ENCODE data around the gene ZFP36L1. TPM values are rescaled to one million over a fixed set of nuclear protein-coding genes. Genes with fewer than 3 reads are reported as not detected.
A peak's percentile ranks its signal among the peaks of the same experiment; 100 is the strongest.

ZFP36L1 gene
- total RNA-seq, 1 experiment from 2014 or later: 94.8 TPM

DNA sequence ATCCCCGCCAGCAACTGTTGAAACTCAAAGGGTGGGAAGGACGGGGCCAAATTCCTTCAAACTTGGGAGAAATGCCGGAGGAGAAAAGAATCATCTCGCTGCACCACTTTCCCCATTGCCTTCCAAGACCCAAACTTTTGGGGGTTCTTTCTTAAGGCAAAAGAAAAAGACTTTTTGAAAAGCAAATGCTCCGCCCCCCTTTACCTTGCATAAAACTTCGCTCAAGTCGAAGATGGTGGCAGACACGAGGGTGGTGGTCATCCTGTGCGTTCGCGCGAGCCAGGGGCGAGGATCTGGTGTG, 239 bp downstream of the ZFP36L1 start:
- Mint-ChIP-seq H3K4me3 (ENCODE audit: unreplicated experiment) (peak overlapping the region; percentile 88), H3K4me1 (ENCODE audit: low read depth, unreplicated experiment) (peaks cover 28% of the 10 kb centered on the region), H3K36me3 (ENCODE audit: insufficient read depth, unreplicated experiment) (peaks cover 98% of the 10 kb centered on the region), H3K9me3 (ENCODE audit: unreplicated experiment) (no peaks in the 10 kb centered on the region), H3K27me3 (ENCODE audit: insufficient read depth, unreplicated experiment) (no peaks in the 10 kb centered on the region), H3K27ac (ENCODE audit: unreplicated experiment) (peak overlapping the region; percentile 96)
- Histone ChIP-seq H3K4me1 (peaks cover 34% of the 10 kb centered on the region), H3K4me3 (ENCODE audit: low read depth, low read length) (peak overlapping the region; percentile 86), H3K27me3 (replicated peaks; ENCODE audit: control insufficient read depth, insufficient read depth, low read length) (no peaks in the 10 kb centered on the region), H3K36me3 (ENCODE audit: control insufficient read depth, insufficient read depth, low read length) (peaks cover 6% of the 10 kb centered on the region; the same call in 1 of the 2 replicates), H3K9me3 (no peaks in the 10 kb centered on the region)
- CTCF ChIA-PET: interaction anchor here (0.6 to 1.4 kb wide), 10 partner anchors 13 to 1011 kb away, joined by 3 to 6 read pairs (median 5); no protein-coding TSS in a partner anchor
- intact Hi-C loops (cut with micrococcal nuclease; ENCODE audit: unreplicated experiment): loop anchor here (2.0 to 10.0 kb wide), 4 partner anchors 30 to 322 kb away; partner anchors contain the start of gene ACTN1
- POLR2A ChIA-PET: interaction anchor here (0.6 to 2.7 kb wide), 23 partner anchors 11 to 751 kb away, joined by 3 to 70 read pairs (median 6); no protein-coding TSS in a partner anchor
- TF ChIP-seq, protein P1, sequence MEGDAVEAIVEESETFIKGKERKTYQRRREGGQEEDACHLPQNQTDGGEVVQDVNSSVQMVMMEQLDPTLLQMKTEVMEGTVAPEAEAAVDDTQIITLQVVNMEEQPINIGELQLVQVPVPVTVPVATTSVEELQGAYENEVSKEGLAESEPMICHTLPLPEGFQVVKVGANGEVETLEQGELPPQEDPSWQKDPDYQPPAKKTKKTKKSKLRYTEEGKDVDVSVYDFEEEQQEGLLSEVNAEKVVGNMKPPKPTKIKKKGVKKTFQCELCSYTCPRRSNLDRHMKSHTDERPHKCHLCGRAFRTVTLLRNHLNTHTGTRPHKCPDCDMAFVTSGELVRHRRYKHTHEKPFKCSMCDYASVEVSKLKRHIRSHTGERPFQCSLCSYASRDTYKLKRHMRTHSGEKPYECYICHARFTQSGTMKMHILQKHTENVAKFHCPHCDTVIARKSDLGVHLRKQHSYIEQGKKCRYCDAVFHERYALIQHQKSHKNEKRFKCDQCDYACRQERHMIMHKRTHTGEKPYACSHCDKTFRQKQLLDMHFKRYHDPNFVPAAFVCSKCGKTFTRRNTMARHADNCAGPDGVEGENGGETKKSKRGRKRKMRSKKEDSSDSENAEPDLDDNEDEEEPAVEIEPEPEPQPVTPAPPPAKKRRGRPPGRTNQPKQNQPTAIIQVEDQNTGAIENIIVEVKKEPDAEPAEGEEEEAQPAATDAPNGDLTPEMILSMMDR (IDR thresholded peaks at IDR 0.05; ENCODE audit: insufficient read depth in 1 of 2, low read depth in 1 of 2, low read length in 1 of 2, severe bottlenecking in 1 of 2, unreplicated experiment in 1 of 2): no peak
- DNase-seq: no peak
- no TSS peak for BruUV-seq (replicated peaks)

DNA sequence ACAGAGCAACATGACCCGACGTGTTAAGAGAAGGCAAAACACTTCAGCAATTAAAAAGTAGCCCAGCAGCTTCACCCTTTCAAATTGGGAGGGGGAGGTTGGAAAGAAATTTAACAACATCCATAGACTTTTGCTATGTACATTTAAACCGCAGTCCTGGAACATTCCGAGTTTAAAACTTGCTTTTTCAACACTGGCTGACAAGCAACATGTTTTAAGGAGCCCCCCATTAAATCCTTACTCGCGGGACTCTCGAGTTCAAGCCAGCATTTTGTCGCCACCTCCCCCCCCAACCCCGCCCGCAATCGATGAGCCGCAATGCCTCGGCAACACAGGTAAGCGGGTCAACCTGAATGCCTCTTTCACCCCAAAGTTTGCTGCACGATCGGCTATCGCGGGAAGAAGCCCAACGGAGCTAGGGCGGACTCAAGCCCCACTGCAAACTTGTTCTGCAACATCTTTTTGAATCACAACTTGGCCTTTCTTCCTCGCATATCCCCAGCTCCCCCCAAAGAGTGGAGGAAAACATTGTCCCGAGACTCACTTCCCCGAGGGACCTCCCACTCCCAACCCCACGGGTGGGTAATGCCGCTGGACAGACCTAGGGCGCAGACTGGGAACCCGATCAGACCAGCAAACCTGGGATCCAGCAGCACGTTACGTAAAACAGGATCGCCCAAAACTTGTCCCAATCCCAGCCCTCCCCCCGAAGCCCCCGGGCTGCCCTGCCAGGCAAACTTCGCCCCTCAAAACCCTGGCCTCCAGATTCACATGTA, 777 bp downstream of the ZFP36L1 start:
- no peak for DNase-seq
- no peaks in the 10 kb centered on the region for H3K9me3 Mint-ChIP-seq (ENCODE audit: unreplicated experiment)
- TSS peak; percentile 18 for BruUV-seq (replicated peaks)
- no peaks in the 10 kb centered on the region for H3K27me3 Mint-ChIP-seq (ENCODE audit: insufficient read depth, unreplicated experiment)
- H3K36me3 Mint-ChIP-seq (ENCODE audit: insufficient read depth, unreplicated experiment): peaks cover 98% of the 10 kb centered on the region
- H3K27ac Mint-ChIP-seq (ENCODE audit: unreplicated experiment): peak overlapping the region; percentile 96
- TF ChIP-seq, protein P1 (IDR thresholded peaks at IDR 0.05; ENCODE audit: insufficient read depth in 1 of 2, low read depth in 1 of 2, low read length in 1 of 2, severe bottlenecking in 1 of 2, unreplicated experiment in 1 of 2): no peak
- CTCF ChIA-PET: interaction anchor here (1.0 to 1.4 kb wide), 4 partner anchors 12 to 52 kb away, joined by 3 to 6 read pairs (median 4); no protein-coding TSS in a partner anchor
- peaks cover 24% of the 10 kb centered on the region for H3K4me1 Mint-ChIP-seq (ENCODE audit: low read depth, unreplicated experiment)
- Histone ChIP-seq H3K36me3 (ENCODE audit: control insufficient read depth, insufficient read depth, low read length) (peaks cover 7% of the 10 kb centered on the region), H3K4me1 (peaks cover 39% of the 10 kb centered on the region), H3K27me3 (replicated peaks; ENCODE audit: control insufficient read depth, insufficient read depth, low read length) (no peaks in the 10 kb centered on the region), H3K4me3 (ENCODE audit: low read depth, low read length) (peak overlapping the region; percentile 86), H3K9me3 (no peaks in the 10 kb centered on the region)
- peak overlapping the region; percentile 88 for H3K4me3 Mint-ChIP-seq (ENCODE audit: unreplicated experiment)
- intact Hi-C loops (cut with micrococcal nuclease; ENCODE audit: unreplicated experiment): loop anchor here (2.0 to 10.0 kb wide), 4 partner anchors 29 to 321 kb away; partner anchors contain the start of gene ACTN1
- POLR2A ChIA-PET: interaction anchor here (0.7 to 2.7 kb wide), 14 partner anchors 10 to 750 kb away, joined by 3 to 70 read pairs (median 6); no protein-coding TSS in a partner anchor

DNA sequence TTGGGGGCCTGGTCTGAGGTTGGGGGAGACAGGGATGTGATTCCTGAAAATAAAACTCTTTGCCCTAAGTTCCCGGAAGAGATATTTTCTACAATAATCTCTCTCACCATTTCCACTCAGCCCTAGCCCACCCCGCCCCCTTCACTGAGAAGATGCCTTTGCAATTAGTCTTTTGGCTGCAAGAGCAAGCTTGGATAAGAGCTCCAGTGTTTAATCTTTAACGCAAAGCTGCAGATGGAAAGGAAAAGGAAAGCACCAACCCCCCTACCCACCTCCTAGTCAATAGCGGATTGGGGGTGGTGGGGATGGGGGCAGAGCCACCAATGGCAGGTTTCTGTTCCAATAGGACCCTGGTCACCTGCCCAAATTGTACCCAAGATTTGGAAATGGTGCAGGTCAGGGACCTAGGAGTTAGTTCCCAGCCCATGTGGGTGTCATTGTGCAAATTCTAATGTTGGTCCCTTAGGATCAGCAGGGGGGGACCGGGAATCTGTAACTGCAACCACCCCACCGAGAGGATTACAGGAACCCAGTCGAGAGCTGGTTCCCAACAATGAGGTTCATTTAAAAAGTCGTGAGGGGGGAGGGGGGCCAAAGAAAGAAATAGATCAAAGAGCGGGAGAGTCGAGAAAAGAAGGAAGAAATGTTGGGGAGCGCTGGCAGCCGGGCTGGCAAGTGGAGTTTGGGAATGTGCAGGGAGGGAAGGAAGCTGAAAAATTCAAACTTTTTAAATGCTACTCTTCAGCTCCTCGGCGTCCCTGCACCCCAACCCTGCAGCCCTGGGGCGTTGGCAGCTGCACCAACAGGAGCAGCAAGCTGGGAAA, 1.6 kb downstream of the ZFP36L1 start:
- Histone ChIP-seq H3K4me1 (peaks cover 39% of the 10 kb centered on the region), H3K27me3 (replicated peaks; ENCODE audit: control insufficient read depth, insufficient read depth, low read length) (no peaks in the 10 kb centered on the region), H3K36me3 (ENCODE audit: control insufficient read depth, insufficient read depth, low read length) (peaks cover 7% of the 10 kb centered on the region), H3K4me3 (ENCODE audit: low read depth, low read length) (peak overlapping the region; percentile 86), H3K9me3 (no peaks in the 10 kb centered on the region)
- ChIA-PET POLR2A (interaction anchor here (0.6 to 2.7 kb wide), 7 partner anchors 10 to 537 kb away, joined by 3 to 70 read pairs (median 6); no protein-coding TSS in a partner anchor), CTCF (interaction anchor here (0.6 to 1.3 kb wide), 5 partner anchors 12 to 531 kb away, joined by 4 to 5 read pairs (median 4); no protein-coding TSS in a partner anchor)
- H3K4me3 Mint-ChIP-seq (ENCODE audit: unreplicated experiment): peak overlapping the region; percentile 88
- no peak for DNase-seq
- H3K27ac Mint-ChIP-seq (ENCODE audit: unreplicated experiment): peak overlapping the region; percentile 96
- no peaks in the 10 kb centered on the region for H3K9me3 Mint-ChIP-seq (ENCODE audit: unreplicated experiment)
- H3K27me3 Mint-ChIP-seq (ENCODE audit: insufficient read depth, unreplicated experiment): no peaks in the 10 kb centered on the region
- intact Hi-C loops (cut with micrococcal nuclease; ENCODE audit: unreplicated experiment): loop anchor here (5.0 to 10.0 kb wide), 2 partner anchors 186 to 266 kb away; partner anchors contain the start of gene ACTN1
- BruUV-seq (replicated peaks): no TSS peak
- H3K36me3 Mint-ChIP-seq (ENCODE audit: insufficient read depth, unreplicated experiment): peaks cover 99% of the 10 kb centered on the region
- H3K4me1 Mint-ChIP-seq (ENCODE audit: low read depth, unreplicated experiment): peaks cover 32% of the 10 kb centered on the region
- TF ChIP-seq, protein P1 (IDR thresholded peaks at IDR 0.05; ENCODE audit: insufficient read depth in 1 of 2, low read depth in 1 of 2, low read length in 1 of 2, severe bottlenecking in 1 of 2, unreplicated experiment in 1 of 2): no peak

Data from Caco-2 (cell line).